ENCODE measurements around the gene SORCS3. TPM values are rescaled to one million over a fixed set of nuclear protein-coding genes. Genes with fewer than 3 reads are reported as not detected.

Gene SORCS3
- total and polyA plus RNA-seq, 9 of the 15 experiments (the other 6 are each of a cell fraction or from before 2014, with no cell fraction given): not detected

- in situ Hi-C loops (cut with MboI): no loop called here
- Histone ChIP-seq H3K9ac (ENCODE audit: insufficient read depth in 1 of 2, low read depth in 2 of 2, low read length in 2 of 2) (no peak overlapping the region), H3K36me3 (ENCODE audit: control insufficient read depth, insufficient read depth, low read length) (no peaks in the 10 kb centered on the region), H4K20me1 (replicated peaks; ENCODE audit: control insufficient read depth, insufficient read depth, low read length) (no peaks in the 10 kb centered on the region), H3K4me1 (replicated peaks in 1 of 2; ENCODE audit: control insufficient read depth in 2 of 2, insufficient read depth in 2 of 2, low read length in 2 of 2) (no peaks in the 10 kb centered on the region), H2AFZ (ENCODE audit: low read depth, low read length) (no peak overlapping the region), H3K9me3 (replicated peaks; ENCODE audit: control insufficient read depth, insufficient read depth, low read depth, low read length) (no peaks in the 10 kb centered on the region), H3K4me3 (no peak overlapping the region), H3K79me2 (ENCODE audit: control insufficient read depth, insufficient read depth, low read length) (no peaks in the 10 kb centered on the region), H3K27ac (ENCODE audit: extremely low read depth, low read depth, low read length) (no peak overlapping the region), H3K27me3 (ENCODE audit: control insufficient read depth in 2 of 2, insufficient read depth in 2 of 2, low read length in 2 of 2) (no peaks in the 10 kb centered on the region), H3K4me2 (ENCODE audit: insufficient read depth, low read length) (no peak overlapping the region), H3K9me1 (ENCODE audit: control insufficient read depth, insufficient read depth, low read length) (no peaks in the 10 kb centered on the region)
- ChIA-PET POLR2A (no interaction called here), CTCF (ENCODE audit: low intra/inter-chr PET ratio) (no interaction called here)
- no peak for DNase-seq (ENCODE audit: extremely low read depth in 1 of 4, low spot score in 3 of 4)
- no TSS peak for BruUV-seq (replicated peaks)
- 0% methylated on average over 6 of the region's 6 CpGs for WGBS (ENCODE audit: insufficient coverage, low coverage, missing lambda C conversion rate)
- TF ChIP-seq ZNF146 (CRISPR knock-in tag; IDR thresholded peaks at IDR 0.05; ENCODE audit: unreplicated experiment): no peak
- TF ChIP-seq ZNF143 (CRISPR knock-in tag; IDR thresholded peaks at IDR 0.05): no peak
- no peak for TF ChIP-seq ETS1 (conservative IDR thresholded peaks at IDR 0.05; ENCODE audit: control insufficient read depth, low read depth, low read length)
- no peak for TF ChIP-seq GMEB1 (CRISPR knock-in tag; IDR thresholded peaks at IDR 0.05)
- TF ChIP-seq NFE2L1 (tag; IDR thresholded peaks at IDR 0.05; ENCODE audit: borderline replicate concordance, low read depth): no peak
- no peak for TF ChIP-seq ATF6 (CRISPR knock-in tag; IDR thresholded peaks at IDR 0.05)
- TF ChIP-seq TCF3 (CRISPR knock-in tag; IDR thresholded peaks at IDR 0.05): no peak
- intact Hi-C loops (cut with micrococcal nuclease): no loop called here
- ATAC-seq: no peak
- no peak for FAIRE-seq
Measured at GRCh38 chr10:104893701-104894100, 252.6 kb downstream of the SORCS3 start.

Measured in K562 (cell line).